Natural killer cell (primary cell): ENCODE measurements around the gene OTX2. TPM values are rescaled to one million over a fixed set of nuclear protein-coding genes. Genes with fewer than 3 reads are reported as not detected.

Experiments used
- ATAC-seq, 3 donors: fragments of 150-1000 bp in 2 of 3; fragments of 200-7000 bp in 1 of 3; cut with Tn5 transposase; 1 replicate in 1 of 3; 2 replicates in 2 of 3; pipeline ENCODE4 v1.10.0; 2021; ENCODE audit warnings: mild to moderate bottlenecking in 2 of 3, moderate library complexity in 2 of 3
- DNase-seq, 2 donors: peaks; one replicate each; pipeline versions ENCODE4 v3.0.0 to v3.0.0-alpha.2; 2013 to 2021; ENCODE audit warnings: mixed read lengths in 1 of 2
- H3K27ac ChIP-seq: one replicate; pipeline ENCODE4 v1.5.1; 2013; ENCODE audit warnings: mild to moderate bottlenecking, low read length
- H3K27me3 ChIP-seq: one replicate; pipeline ENCODE4 v1.6.1; 2013; ENCODE audit warnings: low read length; ENCODE audit not compliant: control insufficient read depth, insufficient read depth
- H3K36me3 ChIP-seq: one replicate; pipeline ENCODE4 v1.6.1; 2013; ENCODE audit warnings: low read length; ENCODE audit not compliant: control insufficient read depth, insufficient read depth
- H3K4me1 ChIP-seq: one replicate; pipeline ENCODE4 v1.6.1; 2013; ENCODE audit warnings: low read length; ENCODE audit not compliant: control insufficient read depth, insufficient read depth
- H3K4me3 ChIP-seq: one replicate; pipeline ENCODE4 v1.5.1; 2013; ENCODE audit warnings: low read length
- H3K9me3 ChIP-seq: one replicate; pipeline ENCODE4 v1.6.1; 2013; ENCODE audit warnings: low read length; ENCODE audit not compliant: control insufficient read depth, insufficient read depth
- H3K27ac Mint-ChIP-seq, 2 donors: one replicate each; pipeline ENCODE4 v1.8.0; 2022; ENCODE audit warnings: mild to moderate bottlenecking in 2 of 2, mixed read lengths in 2 of 2, moderate library complexity in 1 of 2
- H3K27me3 Mint-ChIP-seq, 2 donors: one replicate each; pipeline ENCODE4 v1.8.0; 2022; ENCODE audit warnings: low read depth in 2 of 2, mixed read lengths in 2 of 2
- H3K36me3 Mint-ChIP-seq: one replicate; pipeline ENCODE4 v1.8.0; 2022; ENCODE audit warnings: mixed read lengths
- H3K4me1 Mint-ChIP-seq, 2 donors: one replicate each; pipeline ENCODE4 v1.8.0; 2022; ENCODE audit warnings: mixed read lengths in 2 of 2
- H3K4me3 Mint-ChIP-seq: one replicate; pipeline ENCODE4 v1.8.0; 2022; ENCODE audit warnings: mild to moderate bottlenecking, moderate library complexity, mixed read lengths
- H3K9me3 Mint-ChIP-seq, 2 donors: one replicate each; pipeline ENCODE4 v1.8.0; 2022; ENCODE audit warnings: mixed read lengths in 2 of 2
- WGBS: methylation state at CpG from one replicate; pipeline ENCODE4 v1.1.7; 2013; ENCODE audit warnings: missing lambda C conversion rate; ENCODE audit not compliant: insufficient coverage; 5-methylcytosine and 5-hydroxymethylcytosine counted together
- intact Hi-C: fragments of 100-400 bp; cut with micrococcal nuclease; formaldehyde crosslinking; loops from one replicate; pipeline ENCODE4 v1.14.2; 2022
- total RNA-seq, 4 donors: library from RNA; stranded (reverse); fragments of 120-200 nt in 1 of 4; gene quantifications; one replicate each; pipeline versions ENCODE4 v1.2.3 to v1.2.4, GENCODE V29; 2013 to 2022
- TF ChIP-seq, protein P1 (sequence below): fragments of 200-600 bp; IDR thresholded peaks from one replicate; pipeline ENCODE4 v1.8.0; 2022; ENCODE audit warnings: antibody characterized with exemption

The OTX2 gene
- total RNA-seq, 3 donors from 2014 or later (not counting 1 experiment from before 2014, with no cell fraction given), result not detected

DNA sequence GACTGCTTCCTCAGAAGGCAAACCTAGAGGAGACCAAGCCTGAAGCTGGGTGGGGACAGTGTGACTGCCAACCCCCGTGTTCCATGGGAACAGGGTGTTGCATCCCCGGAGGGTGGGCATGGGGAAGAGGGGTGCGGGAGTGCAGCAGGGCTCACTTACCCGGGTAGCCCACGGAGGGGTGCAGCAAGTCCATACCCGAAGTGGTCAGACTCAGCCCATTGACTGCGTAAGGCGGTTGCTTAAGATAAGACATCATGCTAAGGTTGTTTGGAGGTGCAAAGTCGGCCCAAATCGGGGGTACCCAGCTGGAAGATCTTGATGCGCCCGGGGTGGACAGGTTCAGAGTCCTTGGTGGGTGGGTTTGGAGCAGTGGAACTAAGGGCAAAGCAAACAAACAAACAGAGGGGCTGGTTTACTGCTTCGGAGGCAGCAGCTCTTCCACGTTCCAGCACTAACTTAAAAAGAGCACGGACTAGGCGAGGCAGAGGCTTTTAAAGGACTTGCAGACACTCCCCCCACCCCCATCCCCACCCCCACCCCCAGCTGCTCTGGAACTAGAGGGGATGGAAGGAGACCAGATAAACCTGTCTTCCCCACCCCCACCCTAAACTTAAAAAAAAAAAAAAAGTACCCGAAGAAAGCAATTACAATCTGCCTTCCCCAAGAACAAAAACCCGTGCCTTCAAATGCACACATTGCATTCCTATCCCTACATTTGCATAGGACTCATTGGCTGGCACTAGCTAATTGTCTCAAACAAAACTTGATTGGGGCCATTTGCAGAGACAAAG is 4.9 kb downstream of the OTX2 start:
- intact Hi-C loops, result no loop called here
- Histone ChIP-seq H3K4me3 (no peak overlapping the region), H3K36me3 (no peaks in the 10 kb centered on the region), H3K27me3 (peaks cover 60% of the 10 kb centered on the region), H3K9me3 (no peaks in the 10 kb centered on the region), H3K4me1 (no peaks in the 10 kb centered on the region), H3K27ac (no peak overlapping the region)
- DNase-seq (no peak), ATAC-seq (no peak)
- Mint-ChIP-seq H3K4me3 (no peak overlapping the region), H3K27ac (no peak overlapping the region), H3K36me3 (peaks cover 25% of the 10 kb centered on the region), H3K27me3 (peaks cover 69 to 92% of the 10 kb centered on the region in 2 donors), H3K9me3 (peaks cover 0 to 3% of the 10 kb centered on the region in 2 donors), H3K4me1 (peaks cover 4 to 13% of the 10 kb centered on the region in 2 donors)
- TF ChIP-seq, protein P1, sequence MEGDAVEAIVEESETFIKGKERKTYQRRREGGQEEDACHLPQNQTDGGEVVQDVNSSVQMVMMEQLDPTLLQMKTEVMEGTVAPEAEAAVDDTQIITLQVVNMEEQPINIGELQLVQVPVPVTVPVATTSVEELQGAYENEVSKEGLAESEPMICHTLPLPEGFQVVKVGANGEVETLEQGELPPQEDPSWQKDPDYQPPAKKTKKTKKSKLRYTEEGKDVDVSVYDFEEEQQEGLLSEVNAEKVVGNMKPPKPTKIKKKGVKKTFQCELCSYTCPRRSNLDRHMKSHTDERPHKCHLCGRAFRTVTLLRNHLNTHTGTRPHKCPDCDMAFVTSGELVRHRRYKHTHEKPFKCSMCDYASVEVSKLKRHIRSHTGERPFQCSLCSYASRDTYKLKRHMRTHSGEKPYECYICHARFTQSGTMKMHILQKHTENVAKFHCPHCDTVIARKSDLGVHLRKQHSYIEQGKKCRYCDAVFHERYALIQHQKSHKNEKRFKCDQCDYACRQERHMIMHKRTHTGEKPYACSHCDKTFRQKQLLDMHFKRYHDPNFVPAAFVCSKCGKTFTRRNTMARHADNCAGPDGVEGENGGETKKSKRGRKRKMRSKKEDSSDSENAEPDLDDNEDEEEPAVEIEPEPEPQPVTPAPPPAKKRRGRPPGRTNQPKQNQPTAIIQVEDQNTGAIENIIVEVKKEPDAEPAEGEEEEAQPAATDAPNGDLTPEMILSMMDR, result no peak
- 4% methylated on average over 15 of the region's 18 CpGs for WGBS

- H3K4me1 Mint-ChIP-seq, result peaks cover 4 to 6% of the 10 kb centered on the region in 2 donors
- ATAC-seq (no peak), DNase-seq (no peak)
- peaks cover 60 to 93% of the 10 kb centered on the region in 2 donors for H3K27me3 Mint-ChIP-seq
- TF ChIP-seq, protein P1, result no peak
- H3K27ac Mint-ChIP-seq, result no peak overlapping the region
- no peak overlapping the region for H3K27ac ChIP-seq
- H3K27me3 ChIP-seq, result peaks cover 61% of the 10 kb centered on the region
- no peak overlapping the region for H3K4me3 Mint-ChIP-seq
- no peaks in the 10 kb centered on the region for H3K4me1 ChIP-seq
- no peaks in the 10 kb centered on the region for H3K36me3 ChIP-seq
- H3K9me3 Mint-ChIP-seq, result no peaks in the 10 kb centered on the region
- H3K4me3 ChIP-seq, result no peak overlapping the region
- peaks cover 15% of the 10 kb centered on the region for H3K36me3 Mint-ChIP-seq
- no peaks in the 10 kb centered on the region for H3K9me3 ChIP-seq
- intact Hi-C loops, result no loop called here
- WGBS, result 10% methylated on average over 29 of the region's 29 CpGs
Observed at GRCh38 chr14:56803816-56804535, 6.3 kb downstream of the OTX2 start.

- no peak overlapping the region for H3K4me3 Mint-ChIP-seq
- TF ChIP-seq, protein P1, result no peak
- H3K9me3 ChIP-seq, result no peaks in the 10 kb centered on the region
- no peaks in the 10 kb centered on the region for H3K9me3 Mint-ChIP-seq
- no peak overlapping the region for H3K27ac Mint-ChIP-seq
- no peaks in the 10 kb centered on the region for H3K36me3 ChIP-seq
- peaks cover 62 to 84% of the 10 kb centered on the region in 2 donors for H3K27me3 Mint-ChIP-seq
- H3K27ac ChIP-seq, result no peak overlapping the region
- H3K4me3 ChIP-seq, result no peak overlapping the region
- peaks cover 57% of the 10 kb centered on the region for H3K27me3 ChIP-seq
- intact Hi-C loops, result no loop called here
- 63% methylated on average over 3 of the region's 3 CpGs for WGBS
- no peaks in the 10 kb centered on the region for H3K4me1 ChIP-seq
- no peaks in the 10 kb centered on the region for H3K4me1 Mint-ChIP-seq
- H3K36me3 Mint-ChIP-seq, result peaks cover 7% of the 10 kb centered on the region
- DNase-seq (no peak), ATAC-seq (no peak)
Observed at GRCh38 chr14:56801920-56802319, 8.4 kb downstream of the OTX2 start.
